MCF 10A (cell line): Measurements from ENCODE around the gene CIART. TPM values are rescaled to one million over a fixed set of nuclear protein-coding genes. Genes with fewer than 3 reads are reported as not detected.

ENCODE experiments used
- BruUV-seq: library from RNA; stranded (reverse); fragments of 400-500 nt; replicated peaks from 2 replicates; lab custom pipeline; 2021; lab: Mats Ljungman, UMichigan
- CTCF ChIA-PET: fragments of 300-600 bp; sonication (Branson Sonifier 250); formaldehyde crosslinking; extraction: SDS; loops from one replicate; lab custom pipeline; 2021; ENCODE audit warnings: antibody characterized with exemption, inconsistent platforms; lab: Yijun Ruan, JAX
- POLR2A ChIA-PET: fragments of 300-600, 350-650 bp; sonication (Branson Sonifier 250); formaldehyde crosslinking; extraction: SDS; loops from one replicate; lab custom pipeline; 2020; ENCODE audit warnings: antibody characterized with exemption, inconsistent platforms; lab: Yijun Ruan, JAX
- DNase-seq: peaks from one replicate; pipeline ENCODE4 v3.0.0-alpha.2; 2018; ENCODE audit not compliant: unreplicated experiment
- H3K27ac Mint-ChIP-seq: one replicate; pipeline ENCODE4 v1.8.0; 2022; ENCODE audit warnings: mild to moderate bottlenecking, low read depth, mixed read lengths; ENCODE audit not compliant: unreplicated experiment
- H3K27me3 Mint-ChIP-seq: one replicate; pipeline ENCODE4 v1.8.0; 2022; ENCODE audit warnings: mixed read lengths; ENCODE audit not compliant: insufficient read depth, unreplicated experiment
- H3K36me3 Mint-ChIP-seq: one replicate; pipeline ENCODE4 v1.8.0; 2022; ENCODE audit warnings: mild to moderate bottlenecking, moderate library complexity, mixed read lengths; ENCODE audit not compliant: insufficient read depth, unreplicated experiment
- H3K4me1 Mint-ChIP-seq: one replicate; pipeline ENCODE4 v1.8.0; 2022; ENCODE audit warnings: mixed read lengths; ENCODE audit not compliant: insufficient read depth, unreplicated experiment
- H3K4me3 Mint-ChIP-seq: one replicate; pipeline ENCODE4 v1.8.0; 2022; ENCODE audit warnings: mild to moderate bottlenecking, moderate library complexity, mixed read lengths; ENCODE audit not compliant: unreplicated experiment
- H3K9me3 Mint-ChIP-seq: one replicate; pipeline ENCODE4 v1.8.0; 2022; ENCODE audit warnings: mixed read lengths; ENCODE audit not compliant: unreplicated experiment
- intact Hi-C: fragments of 100-400 bp; cut with micrococcal nuclease; formaldehyde crosslinking; loops from 2 replicates; pipeline ENCODE4 v1.14.1; 2022
- total RNA-seq: library from RNA; stranded (reverse); gene quantifications from 2 replicates; pipeline ENCODE4 v1.2.3, GENCODE V29; 2022
- TF ChIP-seq, protein P1 (sequence below): fragments of 200-600 bp; IDR thresholded peaks from one replicate; pipeline ENCODE4 v1.8.0; 2022; ENCODE audit warnings: antibody characterized with exemption, mild to moderate bottlenecking; ENCODE audit not compliant: unreplicated experiment

The CIART gene
- total RNA-seq, 1 experiment from 2014 or later = 5.2 TPM

DNA sequence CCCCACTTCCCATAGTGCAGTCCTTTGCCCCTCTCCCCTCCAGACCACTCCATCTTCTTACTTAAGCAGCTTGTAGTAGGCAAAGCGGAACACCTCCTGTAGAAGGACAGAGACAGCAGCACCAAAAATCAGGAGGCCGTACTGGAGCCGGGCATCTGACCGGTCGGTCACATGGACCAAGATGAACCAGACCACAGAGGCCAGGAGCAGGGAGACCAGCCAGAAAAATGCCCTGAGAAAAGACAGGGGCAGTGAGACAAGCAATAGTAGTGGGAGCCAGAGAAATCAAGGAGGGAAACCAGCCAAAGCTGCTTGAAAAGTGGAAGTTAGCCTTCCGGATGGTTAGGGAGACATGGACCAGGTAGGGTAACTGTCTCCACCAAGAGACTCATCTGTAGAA lies 14.5 kb upstream of the CIART start:
- H3K4me1 Mint-ChIP-seq = peaks cover 33% of the 10 kb centered on the region
- DNase-seq = no peak
- H3K36me3 Mint-ChIP-seq = peaks cover 33% of the 10 kb centered on the region
- intact Hi-C loops = no loop called here
- peak overlapping the region; percentile 83 for H3K27ac Mint-ChIP-seq
- no peaks in the 10 kb centered on the region for H3K27me3 Mint-ChIP-seq
- TSS peak; percentile 32 for BruUV-seq
- ChIA-PET CTCF (interaction anchor here (0.5 to 4.6 kb wide), 3 partner anchors 12 to 376 kb away, joined by 3 to 47 read pairs (median 4); partner anchors contain the start of gene CA14), POLR2A (interaction anchor here (0.6 to 6.3 kb wide), 5 partner anchors 10 to 477 kb away, joined by 3 to 111 read pairs (median 25); partner anchors contain the start of genes ANP32E, CA14, CIART and VPS45)
- H3K9me3 Mint-ChIP-seq = no peaks in the 10 kb centered on the region
- TF ChIP-seq, protein P1, sequence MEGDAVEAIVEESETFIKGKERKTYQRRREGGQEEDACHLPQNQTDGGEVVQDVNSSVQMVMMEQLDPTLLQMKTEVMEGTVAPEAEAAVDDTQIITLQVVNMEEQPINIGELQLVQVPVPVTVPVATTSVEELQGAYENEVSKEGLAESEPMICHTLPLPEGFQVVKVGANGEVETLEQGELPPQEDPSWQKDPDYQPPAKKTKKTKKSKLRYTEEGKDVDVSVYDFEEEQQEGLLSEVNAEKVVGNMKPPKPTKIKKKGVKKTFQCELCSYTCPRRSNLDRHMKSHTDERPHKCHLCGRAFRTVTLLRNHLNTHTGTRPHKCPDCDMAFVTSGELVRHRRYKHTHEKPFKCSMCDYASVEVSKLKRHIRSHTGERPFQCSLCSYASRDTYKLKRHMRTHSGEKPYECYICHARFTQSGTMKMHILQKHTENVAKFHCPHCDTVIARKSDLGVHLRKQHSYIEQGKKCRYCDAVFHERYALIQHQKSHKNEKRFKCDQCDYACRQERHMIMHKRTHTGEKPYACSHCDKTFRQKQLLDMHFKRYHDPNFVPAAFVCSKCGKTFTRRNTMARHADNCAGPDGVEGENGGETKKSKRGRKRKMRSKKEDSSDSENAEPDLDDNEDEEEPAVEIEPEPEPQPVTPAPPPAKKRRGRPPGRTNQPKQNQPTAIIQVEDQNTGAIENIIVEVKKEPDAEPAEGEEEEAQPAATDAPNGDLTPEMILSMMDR = no peak
- H3K4me3 Mint-ChIP-seq = peak overlapping the region; percentile 81

DNA sequence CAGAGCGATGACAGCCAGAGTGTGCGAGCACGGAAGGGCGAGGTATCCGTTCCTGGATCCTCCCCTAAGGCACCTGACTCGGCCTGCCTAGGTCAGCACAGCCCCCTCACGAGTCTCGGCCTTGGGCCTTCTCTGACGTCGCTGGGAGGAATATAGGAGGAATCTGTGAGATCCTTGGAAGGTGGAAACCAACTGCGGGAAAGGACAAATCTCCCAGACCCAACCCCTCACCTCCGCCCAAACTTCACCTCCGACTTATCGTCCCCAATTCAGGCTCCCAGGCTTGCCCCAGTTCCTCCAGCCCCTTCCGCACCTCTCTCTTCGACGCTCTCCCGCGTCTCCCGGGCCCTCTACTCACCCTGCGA lies 14.0 kb upstream of the CIART start:
- ChIA-PET POLR2A (interaction anchor here (0.6 to 6.3 kb wide), 16 partner anchors 10 to 738 kb away, joined by 3 to 111 read pairs (median 4); partner anchors contain the start of genes ANP32E, CA14, CIART and GOLPH3L), CTCF (interaction anchor here (0.5 to 4.6 kb wide), 3 partner anchors 10 to 377 kb away, joined by 4 to 47 read pairs (median 4); partner anchors contain the start of gene CA14)
- DNase-seq = peak; percentile 56
- Mint-ChIP-seq H3K27me3 (no peaks in the 10 kb centered on the region), H3K4me1 (peaks cover 29% of the 10 kb centered on the region), H3K9me3 (no peaks in the 10 kb centered on the region), H3K4me3 (peak overlapping the region; percentile 81), H3K27ac (peak overlapping the region; percentile 83), H3K36me3 (peaks cover 31% of the 10 kb centered on the region)
- TF ChIP-seq, protein P1 = no peak
- intact Hi-C loops = no loop called here
- no TSS peak for BruUV-seq

DNA sequence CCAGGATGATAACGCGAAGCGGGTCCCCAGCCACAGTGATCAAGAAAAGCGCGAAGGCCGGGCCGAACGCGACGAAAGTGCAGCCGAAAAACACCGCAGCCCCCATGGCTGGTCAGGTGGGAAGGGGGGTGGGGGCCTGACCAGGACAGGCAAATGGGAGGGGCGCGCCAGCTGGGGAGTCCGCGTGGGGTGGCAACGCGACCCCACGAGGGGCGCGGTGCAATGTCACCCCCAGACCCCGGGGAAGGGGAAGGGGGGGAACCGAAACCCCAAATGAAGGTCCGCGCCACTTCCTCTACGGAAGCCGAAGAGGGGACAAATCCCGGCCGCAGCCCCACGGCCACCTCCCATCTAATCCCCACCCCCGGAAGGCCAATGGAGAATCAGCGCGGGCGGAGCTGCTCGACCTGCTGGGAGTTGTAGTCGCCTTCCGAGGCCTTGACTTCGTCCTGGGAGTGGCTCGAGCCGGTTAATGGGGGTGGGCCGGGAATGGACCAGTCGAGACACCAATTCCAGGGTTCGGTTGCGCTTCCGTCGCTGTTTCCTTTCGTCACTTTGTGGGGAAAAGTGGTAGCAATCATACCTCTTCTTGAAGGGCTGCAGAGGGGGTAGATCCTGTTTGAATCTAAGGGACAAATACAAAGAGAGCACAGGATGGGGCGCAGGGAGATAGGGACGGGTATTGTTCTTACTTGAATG lies 13.5 kb upstream of the CIART start, which contains the start of gene APH1A:
APH1A (minus strand) TSS at position 312 of the 699 bp plus-strand sequence; CDS start at position 106, 206 bp downstream.
- Mint-ChIP-seq H3K4me1 (peaks cover 32% of the 10 kb centered on the region), H3K36me3 (peaks cover 31% of the 10 kb centered on the region), H3K27me3 (no peaks in the 10 kb centered on the region), H3K27ac (peak within 1 kb of the TSS; percentile 83), H3K4me3 (peak within 1 kb of the TSS; percentile 81), H3K9me3 (peaks cover 5% of the 10 kb centered on the region)
- peak; percentile 99 for DNase-seq
- CTCF ChIA-PET = interaction anchor here (1.3 to 4.6 kb wide), 4 partner anchors 9 to 13 kb away, joined by 4 to 47 read pairs (median 11); partner anchors contain the start of gene CA14
- no TSS peak for BruUV-seq
- POLR2A ChIA-PET = interaction anchor here (0.7 to 6.3 kb wide), 28 partner anchors 11 to 1131 kb away, joined by 3 to 111 read pairs (median 4); partner anchors contain the start of genes ANP32E, CA14, CIART and CTSS
- intact Hi-C loops = no loop called here
- TF ChIP-seq, protein P1 = no peak

GRCh38 chr1:150269451-150269850 lies 12.9 kb upstream of the CIART start:
- ChIA-PET CTCF (interaction anchor here (0.6 to 4.6 kb wide), 6 partner anchors 9 to 291 kb away, joined by 3 to 47 read pairs (median 5); partner anchors contain the start of gene CA14), POLR2A (interaction anchor here (0.7 to 6.3 kb wide), 25 partner anchors 10 to 1102 kb away, joined by 3 to 111 read pairs (median 4); partner anchors contain the start of genes ANP32E, CA14, CIART and CTSS)
- peaks cover 7% of the 10 kb centered on the region for H3K9me3 Mint-ChIP-seq
- DNase-seq = no peak
- H3K27me3 Mint-ChIP-seq = no peaks in the 10 kb centered on the region
- peak overlapping the region; percentile 81 for H3K4me3 Mint-ChIP-seq
- BruUV-seq = TSS peak; percentile 78
- peak overlapping the region; percentile 83 for H3K27ac Mint-ChIP-seq
- TF ChIP-seq, protein P1 = no peak
- H3K4me1 Mint-ChIP-seq = peaks cover 33% of the 10 kb centered on the region
- H3K36me3 Mint-ChIP-seq = peaks cover 26% of the 10 kb centered on the region
- intact Hi-C loops = no loop called here
